NCI-H2081 (cell line): ENCODE data around the gene SH2B2.
A peak's percentile ranks its signal among the peaks of the same experiment; 100 is the strongest.
"Not testable (repeated sequence)": the region's sequence is repeated elsewhere in the genome, so short reads cannot be mapped to it uniquely, and the experiment has no call there.

Experiments used
- DNase-seq, 2 experiments: peaks; one replicate each; lab custom pipeline; 2025; lab: John Stamatoyannopoulos, UW

The SH2B2 gene

GRCh38 chr7:102306916-102307677 lies 20.4 kb downstream of the SH2B2 start:
- no peak for DNase-seq

- DNase-seq = no peak
Measured at GRCh38 chr7:102310414-102310815, 23.7 kb downstream of the SH2B2 start.

DNA sequence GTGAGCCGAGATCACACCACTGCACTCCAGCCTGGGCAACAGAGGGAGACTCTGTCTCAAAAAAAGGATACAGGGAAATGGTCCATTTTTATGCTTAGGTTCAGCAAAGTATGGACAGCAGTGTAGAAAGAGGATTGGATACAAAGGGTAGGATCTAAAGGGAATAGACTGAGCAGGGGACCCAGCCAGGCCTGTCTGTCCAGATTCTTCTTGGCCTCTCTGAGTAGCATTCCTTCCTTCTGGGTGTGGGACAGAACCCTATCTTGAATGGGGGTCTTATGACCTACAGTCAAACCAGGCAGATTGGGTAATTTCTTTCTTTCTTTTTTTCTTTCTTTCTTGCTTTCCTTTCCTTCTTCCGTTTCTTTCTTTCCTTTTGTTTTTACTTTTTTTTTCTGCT lies 25.6 kb downstream of the SH2B2 start:
- no peak for DNase-seq

- no peak for DNase-seq
Measured at GRCh38 chr7:102313997-102314780, 27.5 kb downstream of the SH2B2 start.

GRCh38 chr7:102317231-102318059 lies 30.8 kb downstream of the SH2B2 start:
- no peak for DNase-seq

GRCh38 chr7:102318482-102318971 lies 31.9 kb downstream of the SH2B2 start:
- DNase-seq = peak in 1 of 2 experiments; percentile 62

- DNase-seq = no peak
Measured at GRCh38 chr7:102319671-102320070, 33.0 kb downstream of the SH2B2 start.

- no peak for DNase-seq
Measured at GRCh38 chr7:102320181-102320580, 33.5 kb downstream of the SH2B2 start.

- no peak for DNase-seq
Measured at GRCh38 chr7:102320601-102321350, 34.1 kb downstream of the SH2B2 start.

GRCh38 chr7:102321351-102322201 lies 34.9 kb downstream of the SH2B2 start:
- no peak for DNase-seq

DNA sequence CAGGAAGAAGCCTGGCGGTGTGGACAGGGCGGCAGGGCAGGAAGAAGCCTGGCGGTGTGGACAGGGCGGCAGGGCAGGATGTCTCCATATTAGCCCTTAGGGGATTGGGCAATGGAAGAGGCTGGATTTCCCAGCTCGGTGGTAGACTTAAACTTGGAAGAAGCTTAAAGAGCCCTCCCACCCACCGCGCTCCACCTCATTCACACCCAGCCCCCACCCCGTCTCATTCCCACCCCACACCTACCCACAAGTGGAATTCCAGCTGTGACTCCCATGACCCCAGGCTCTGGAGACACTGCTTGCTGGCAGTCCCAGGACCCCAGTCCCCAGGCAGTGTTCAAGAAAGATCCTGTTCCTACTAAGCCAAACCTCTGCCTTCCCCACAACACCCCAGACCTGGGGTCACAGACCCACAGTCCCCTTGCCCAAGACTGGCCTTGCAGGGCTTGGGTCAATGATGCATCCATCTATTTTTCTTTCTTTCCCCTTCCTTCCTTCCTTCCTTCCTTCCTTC lies 35.6 kb downstream of the SH2B2 start:
- no peak for DNase-seq

GRCh38 chr7:102323914-102324195 lies 37.2 kb downstream of the SH2B2 start:
- no peak for DNase-seq

DNA sequence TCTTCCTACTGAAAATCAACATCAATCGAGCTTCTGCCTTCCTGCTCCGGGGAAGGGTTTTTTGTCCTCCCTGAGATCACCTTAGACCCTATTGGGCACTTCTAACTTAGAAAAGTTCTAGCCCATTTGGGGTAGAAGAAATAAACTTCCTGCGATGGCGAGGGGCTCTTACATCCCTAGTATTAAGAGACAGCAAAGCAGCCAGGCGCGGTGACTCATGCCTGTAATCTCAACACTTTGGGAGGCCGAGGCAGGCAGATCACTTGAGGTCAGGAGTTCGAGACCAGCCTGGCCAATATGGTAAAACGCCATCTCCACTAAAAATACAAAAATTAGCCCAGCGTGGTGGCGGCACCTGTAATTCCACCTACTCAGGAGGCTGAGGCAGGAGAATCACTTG lies 38.4 kb downstream of the SH2B2 start:
- DNase-seq = not testable (repeated sequence)

GRCh38 chr7:102326157-102326889 lies 39.7 kb downstream of the SH2B2 start:
- no peak for DNase-seq

GRCh38 chr7:102327183-102327582 lies 40.5 kb downstream of the SH2B2 start:
- DNase-seq = not testable (repeated sequence)

DNA sequence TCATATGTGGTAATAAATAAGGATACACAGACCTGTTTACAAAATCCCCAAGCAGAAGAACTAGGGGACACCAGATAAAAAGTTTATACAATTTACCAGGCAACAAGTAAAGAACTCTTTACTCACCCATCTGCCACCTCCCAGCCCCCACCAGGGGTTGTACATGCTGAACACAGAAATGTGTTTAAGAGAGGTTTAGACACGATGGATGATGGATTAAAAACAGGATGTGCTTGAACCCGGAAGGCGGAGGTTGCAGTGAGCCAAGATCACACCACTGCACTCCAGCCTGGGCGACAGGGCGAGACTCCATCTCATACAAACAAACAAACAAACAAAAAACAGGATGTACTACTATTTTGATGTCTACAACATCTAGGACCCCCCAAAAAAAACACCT lies 42.2 kb downstream of the SH2B2 start:
- DNase-seq = not testable (repeated sequence)

DNA sequence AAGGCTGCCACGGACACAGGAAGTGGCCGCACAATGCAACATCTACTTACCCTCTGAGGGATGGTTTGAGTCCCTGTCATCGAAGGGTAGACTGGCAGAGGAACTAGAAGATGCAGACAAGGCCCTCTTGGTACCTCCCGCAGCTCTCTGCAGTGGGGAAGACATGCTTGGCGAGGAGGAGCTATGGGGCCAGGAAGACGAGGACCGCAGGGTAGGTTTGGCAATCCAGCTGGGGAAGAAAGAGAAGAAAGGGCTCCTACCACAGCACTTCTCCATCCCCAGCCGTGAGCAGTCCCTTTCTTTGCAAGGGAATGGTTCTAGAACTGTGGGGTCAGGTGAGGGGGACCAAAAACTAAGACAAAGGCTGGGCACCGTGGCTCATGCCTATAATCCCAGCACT lies 42.7 kb downstream of the SH2B2 start:
- DNase-seq = not testable (repeated sequence)

- not testable (repeated sequence) for DNase-seq
Measured at GRCh38 chr7:102330666-102331460, 44.2 kb downstream of the SH2B2 start.

DNA sequence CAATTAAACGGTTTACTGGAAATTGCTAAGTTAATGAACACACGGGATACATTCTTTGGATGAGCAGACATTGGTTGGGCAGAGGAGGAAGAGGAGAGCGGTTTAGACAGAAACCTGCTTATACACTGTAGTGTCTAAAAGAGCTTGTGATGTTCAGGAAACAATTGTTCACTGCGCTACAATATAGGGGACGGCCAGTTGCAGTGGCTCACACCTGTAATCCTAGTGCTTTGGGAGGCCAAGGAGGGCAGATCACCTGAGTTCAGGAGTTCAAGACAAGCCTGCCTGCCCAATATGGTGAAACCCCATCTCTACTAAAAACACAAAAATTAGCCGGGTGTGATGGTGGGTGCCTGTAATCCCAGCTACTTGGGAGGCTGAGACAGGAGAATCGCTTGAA lies 48.9 kb downstream of the SH2B2 start:
- not testable (repeated sequence) for DNase-seq
